ENCODE measurements around the gene HNF4A. TPM values are rescaled to one million over a fixed set of nuclear protein-coding genes. Genes with fewer than 3 reads are reported as not detected.

Gene HNF4A
- total and polyA plus RNA-seq, 2 of the 13 experiments (the other 11 are each of a cell fraction or from before 2014, with no cell fraction given): 80.9 to 169 TPM

DNA sequence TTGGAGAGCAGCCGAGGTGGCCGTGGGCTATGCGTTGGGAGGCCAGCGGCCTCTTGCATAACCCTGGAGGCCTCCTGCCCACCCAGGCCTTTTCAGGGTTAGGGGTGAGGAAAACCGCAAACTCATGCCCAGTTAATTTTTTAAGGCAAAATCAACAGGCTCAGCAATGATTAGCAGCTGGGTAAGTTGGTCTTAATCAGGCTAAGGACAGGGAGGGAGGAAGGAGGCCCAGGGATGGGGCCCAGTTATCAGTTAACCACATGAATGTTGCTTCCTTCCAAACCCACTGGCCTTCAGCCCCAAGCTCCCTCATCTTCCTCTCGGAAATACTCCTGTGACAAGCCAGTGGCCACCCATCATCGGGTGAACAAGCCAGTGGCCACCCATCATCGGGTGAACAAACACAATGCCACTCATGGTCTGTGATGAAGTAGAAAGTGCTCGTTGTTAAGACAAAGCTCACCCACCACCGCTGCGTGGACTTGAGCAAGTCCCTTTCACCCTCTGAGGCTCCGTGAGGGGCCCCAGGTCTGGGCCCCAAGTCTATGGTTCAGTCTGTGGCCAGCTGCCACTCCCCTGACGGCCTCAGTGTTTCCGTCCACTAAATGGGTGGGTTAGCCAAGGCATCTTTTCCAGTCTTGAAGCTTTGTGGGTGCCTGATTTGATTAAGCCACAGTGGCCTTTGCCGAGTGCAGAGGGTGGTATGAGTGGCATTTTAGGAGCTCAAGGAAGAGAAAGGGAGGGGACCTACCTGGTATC is 39.4 kb downstream of the HNF4A start (continued):
- TF ChIP-seq, protein P1, sequence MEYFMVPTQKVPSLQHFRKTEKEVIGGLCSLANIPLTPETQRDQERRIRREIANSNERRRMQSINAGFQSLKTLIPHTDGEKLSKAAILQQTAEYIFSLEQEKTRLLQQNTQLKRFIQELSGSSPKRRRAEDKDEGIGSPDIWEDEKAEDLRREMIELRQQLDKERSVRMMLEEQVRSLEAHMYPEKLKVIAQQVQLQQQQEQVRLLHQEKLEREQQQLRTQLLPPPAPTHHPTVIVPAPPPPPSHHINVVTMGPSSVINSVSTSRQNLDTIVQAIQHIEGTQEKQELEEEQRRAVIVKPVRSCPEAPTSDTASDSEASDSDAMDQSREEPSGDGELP (IDR thresholded peaks at IDR 0.05; ENCODE audit: borderline replicate concordance, low read depth): peak; percentile 94
- TF ChIP-seq ATF7 (IDR thresholded peaks at IDR 0.05) (no peak), ATF7 (CRISPR knock-in tag; IDR thresholded peaks at IDR 0.05) (peak; percentile 88), ZNF724P (CRISPR knock-in tag; IDR thresholded peaks at IDR 0.05; ENCODE audit: borderline replicate concordance) (peak; percentile 77; the same call in 1 of the 2 replicates), FOXM1 (CRISPR knock-in tag; IDR thresholded peaks at IDR 0.05) (no peak; the same call in 1 of the 2 replicates), ZNF563 (CRISPR knock-in tag; IDR thresholded peaks at IDR 0.05) (no peak; the same call in 1 of the 2 replicates), ZMYM2 (CRISPR knock-in tag; IDR thresholded peaks at IDR 0.05) (peak; percentile 93), ZNF737 (CRISPR knock-in tag; IDR thresholded peaks at IDR 0.05; ENCODE audit: borderline replicate concordance) (peak; percentile 83; the same call in 1 of the 2 replicates), RELA (CRISPR knock-in tag; IDR thresholded peaks at IDR 0.05) (peak; percentile 87; the same call in 1 of the 2 replicates), ZBTB3 (CRISPR knock-in tag; IDR thresholded peaks at IDR 0.05; ENCODE audit: borderline replicate concordance, low read depth) (peak; percentile 89; the same call in 1 of the 2 replicates), ZSCAN25 (CRISPR knock-in tag; IDR thresholded peaks at IDR 0.05) (peak; percentile 94; the same call in 1 of the 2 replicates), ZNF274 (CRISPR knock-in tag; IDR thresholded peaks at IDR 0.05) (peak; percentile 48), ZNF235 (CRISPR knock-in tag; IDR thresholded peaks at IDR 0.05; ENCODE audit: borderline replicate concordance) (no peak), ZNF256 (CRISPR knock-in tag; conservative IDR thresholded peaks at IDR 0.05) (peak; percentile 66; the same call in 1 of the 2 replicates), ARNTL (CRISPR knock-in tag; IDR thresholded peaks at IDR 0.05) (peak; percentile 97), ZNF558 (CRISPR knock-in tag; IDR thresholded peaks at IDR 0.05; ENCODE audit: borderline replicate concordance) (no peak; the same call in 1 of the 2 replicates), NCOA5 (CRISPR knock-in tag; IDR thresholded peaks at IDR 0.05) (0 out of 2 replicates have a peak, but pooled peaks have one; percentile 22), ZNF383 (CRISPR knock-in tag; IDR thresholded peaks at IDR 0.05; ENCODE audit: borderline replicate concordance) (no peak; the same call in 1 of the 2 replicates), NFIB (CRISPR knock-in tag; IDR thresholded peaks at IDR 0.05; ENCODE audit: borderline replicate concordance) (no peak), KLF11 (CRISPR knock-in tag; IDR thresholded peaks at IDR 0.05) (no peak; the same call in 1 of the 2 replicates), ZNF350 (CRISPR knock-in tag; IDR thresholded peaks at IDR 0.05; ENCODE audit: borderline replicate concordance, low read depth) (peak; percentile 100), POLR2G (IDR thresholded peaks at IDR 0.05; ENCODE audit: low read depth, low read length) (peak; percentile 27), KDM5A (IDR thresholded peaks at IDR 0.05; ENCODE audit: borderline replicate concordance, low read length) (no peak; the same call in 1 of the 2 replicates)
- TF ChIP-seq, protein P2, sequence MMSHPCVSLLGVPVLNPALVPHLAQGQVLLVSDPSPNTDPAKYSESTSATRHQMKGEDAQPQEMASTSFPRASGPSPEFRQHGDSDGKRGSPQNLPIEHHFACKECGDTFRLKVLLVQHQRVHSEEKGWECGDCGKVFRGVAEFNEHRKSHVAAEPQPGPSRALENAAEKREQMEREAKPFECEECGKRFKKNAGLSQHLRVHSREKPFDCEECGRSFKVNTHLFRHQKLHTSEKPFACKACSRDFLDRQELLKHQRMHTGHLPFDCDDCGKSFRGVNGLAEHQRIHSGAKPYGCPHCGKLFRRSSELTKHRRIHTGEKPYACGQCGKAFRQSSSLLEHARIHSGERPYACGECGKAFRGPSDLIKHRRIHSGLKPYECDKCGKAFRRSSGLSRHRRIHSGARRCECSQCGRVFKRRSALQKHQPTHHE (CRISPR knock-in tag; IDR thresholded peaks at IDR 0.05; ENCODE audit: borderline replicate concordance): peak; percentile 71; the same call in 1 of the 2 replicates
- TF ChIP-seq, protein P3, sequence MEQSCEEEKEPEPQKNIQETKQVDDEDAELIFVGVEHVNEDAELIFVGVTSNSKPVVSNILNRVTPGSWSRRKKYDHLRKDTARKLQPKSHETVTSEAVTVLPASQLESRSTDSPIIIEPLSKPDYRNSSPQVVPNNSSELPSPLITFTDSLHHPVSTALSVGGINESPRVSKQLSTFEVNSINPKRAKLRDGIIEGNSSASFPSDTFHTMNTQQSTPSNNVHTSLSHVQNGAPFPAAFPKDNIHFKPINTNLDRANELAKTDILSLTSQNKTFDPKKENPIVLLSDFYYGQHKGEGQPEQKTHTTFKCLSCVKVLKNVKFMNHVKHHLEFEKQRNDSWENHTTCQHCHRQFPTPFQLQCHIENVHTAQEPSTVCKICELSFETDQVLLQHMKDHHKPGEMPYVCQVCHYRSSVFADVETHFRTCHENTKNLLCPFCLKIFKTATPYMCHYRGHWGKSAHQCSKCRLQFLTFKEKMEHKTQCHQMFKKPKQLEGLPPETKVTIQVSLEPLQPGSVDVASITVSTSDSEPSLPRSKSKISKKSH (CRISPR knock-in tag; IDR thresholded peaks at IDR 0.05; ENCODE audit: borderline replicate concordance): no peak; the same call in 1 of the 2 replicates
- TF ChIP-seq, protein P4, sequence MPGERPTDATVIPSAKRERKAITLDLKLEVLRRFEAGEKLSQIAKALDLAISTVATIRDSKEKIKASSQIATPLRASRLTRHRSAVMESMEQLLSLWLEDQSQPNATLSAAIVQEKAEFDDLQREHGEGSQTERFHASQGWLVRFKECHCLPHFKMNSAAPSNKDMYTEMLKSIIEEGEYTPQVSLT (CRISPR knock-in tag; IDR thresholded peaks at IDR 0.05; ENCODE audit: borderline replicate concordance, low read depth): peak; percentile 89; the same call in 1 of the 2 replicates
